Measurements from ENCODE around the gene RORB.

GRCh38 chr9:74543145-74543544 is 46.0 kb downstream of the RORB start:
- TF ChIP-seq POLR2AphosphoS5 (IDR thresholded peaks at IDR 0.05; ENCODE audit: borderline replicate concordance, low read depth, low read length) (no peak), EZH2 (IDR thresholded peaks at IDR 0.05) (no peak)

Data from SK-N-MC (cell line).